HG03066 (cell line): ENCODE measurements around the gene DNAH3.
"Not testable (repeated sequence)": the region's sequence is repeated elsewhere in the genome, so short reads cannot be mapped to it uniquely, and the experiment has no call there.

Source experiments
- ATAC-seq: cut with Tn5 transposase; IDR thresholded peaks from one replicate; pipeline ENCODE4 v1.9.1; 2021; ENCODE audit warnings: low read depth; ENCODE audit not compliant: unreplicated experiment

Gene DNAH3

GRCh38 chr16:21167929-21168602 is 17.4 kb upstream of the DNAH3 start:
- ATAC-seq, result no peak

GRCh38 chr16:21167360-21167759 is 16.7 kb upstream of the DNAH3 start:
- no peak for ATAC-seq

DNA sequence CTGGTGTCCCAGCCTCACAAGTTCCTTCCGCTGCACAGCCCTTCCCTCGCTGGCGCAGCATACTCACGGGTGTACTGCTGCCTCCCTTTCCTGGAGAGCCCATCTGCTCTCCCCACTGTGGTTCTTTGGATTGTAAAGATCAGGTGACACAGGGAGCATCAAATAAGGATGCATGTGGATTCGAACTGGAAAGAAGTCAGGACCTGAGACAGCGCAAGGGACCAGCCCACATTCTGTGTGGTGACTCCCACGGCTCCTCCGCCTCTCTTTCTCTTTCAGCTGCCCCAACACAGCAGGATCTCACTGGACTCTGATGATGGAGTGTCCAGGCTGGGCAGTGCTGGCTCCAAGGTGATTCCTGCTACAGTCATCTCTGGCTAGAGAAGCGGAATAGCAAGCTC is 15.9 kb upstream of the DNAH3 start:
- ATAC-seq, result no peak

- no peak for ATAC-seq
Observed at GRCh38 chr16:21164521-21165168, 14.0 kb upstream of the DNAH3 start.

- ATAC-seq, result no peak
Observed at GRCh38 chr16:21163576-21163975, 12.9 kb upstream of the DNAH3 start.

- ATAC-seq, result no peak
Observed at GRCh38 chr16:21162661-21163151, 12.1 kb upstream of the DNAH3 start.

DNA sequence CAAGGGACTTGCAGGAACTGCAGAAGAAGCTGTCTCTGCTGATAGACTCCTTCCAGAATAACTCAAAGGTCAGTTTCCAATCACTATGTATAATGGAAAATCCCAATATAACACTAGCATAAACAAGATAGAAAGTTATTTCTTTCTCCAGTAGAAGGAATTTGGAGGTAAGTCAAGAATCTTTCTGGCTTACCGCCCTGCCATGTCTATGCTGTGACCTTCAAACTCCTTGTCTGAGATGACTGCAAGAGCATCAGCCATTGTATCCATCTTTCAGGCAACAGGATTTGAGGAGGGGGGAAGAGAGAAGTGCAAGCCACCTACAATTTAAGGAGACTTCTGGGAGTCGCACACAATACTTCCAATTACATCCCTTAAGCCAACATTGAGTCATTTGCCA is 10.6 kb upstream of the DNAH3 start:
- ATAC-seq, result no peak

DNA sequence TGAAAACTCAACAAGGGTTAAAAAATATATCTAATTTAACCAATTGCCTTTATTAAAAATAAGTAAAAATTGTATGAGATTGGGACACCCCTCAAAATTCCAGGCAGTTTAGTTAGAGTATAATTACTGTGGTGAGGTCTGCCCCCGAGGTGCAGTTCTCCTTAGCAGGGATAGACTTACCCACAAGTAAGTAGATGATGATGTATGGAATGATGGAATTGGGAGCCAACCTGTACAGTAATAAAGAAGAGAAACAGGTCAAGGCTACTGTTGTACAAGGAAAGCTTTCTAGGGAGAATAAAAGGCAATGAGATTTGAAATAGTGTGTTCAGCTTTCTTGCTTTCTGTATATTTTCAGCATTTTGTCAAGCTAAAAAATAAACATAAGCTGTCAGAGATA is 9.6 kb upstream of the DNAH3 start:
- no peak for ATAC-seq

- ATAC-seq, result no peak
Observed at GRCh38 chr16:21159281-21159951, 8.8 kb upstream of the DNAH3 start.

GRCh38 chr16:21158208-21159110 is 7.8 kb upstream of the DNAH3 start, which contains the start of gene LDAF1:
Gene LDAF1 (plus strand): TSS chr16:21158674. CDS start chr16:21161183, 2,509 bp downstream.
- ATAC-seq, result peak; percentile 81

- no peak for ATAC-seq
Observed at GRCh38 chr16:21157632-21158031, 7.0 kb upstream of the DNAH3 start.

- no peak for ATAC-seq
Observed at GRCh38 chr16:21156767-21157467, 6.3 kb upstream of the DNAH3 start.

DNA sequence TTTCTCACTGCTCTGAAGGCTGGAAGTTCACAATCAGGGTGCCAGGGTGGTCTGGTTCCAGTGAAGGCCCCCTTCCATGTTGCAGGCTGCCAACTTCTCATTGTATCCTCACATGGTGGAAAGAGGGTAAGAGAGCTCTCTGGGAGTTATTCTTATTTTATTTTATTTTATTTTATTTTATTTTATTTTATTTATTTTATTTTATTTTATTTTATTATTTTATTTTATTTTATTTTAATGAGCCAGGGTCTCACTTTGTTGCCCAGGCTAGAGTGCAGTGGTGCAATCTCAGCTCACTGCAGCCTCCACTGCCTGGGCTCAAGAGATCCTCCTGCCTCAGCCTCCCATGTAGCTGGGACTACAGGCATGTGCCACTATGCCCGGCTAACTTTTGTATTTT is 5.4 kb upstream of the DNAH3 start:
- not testable (repeated sequence) for ATAC-seq

DNA sequence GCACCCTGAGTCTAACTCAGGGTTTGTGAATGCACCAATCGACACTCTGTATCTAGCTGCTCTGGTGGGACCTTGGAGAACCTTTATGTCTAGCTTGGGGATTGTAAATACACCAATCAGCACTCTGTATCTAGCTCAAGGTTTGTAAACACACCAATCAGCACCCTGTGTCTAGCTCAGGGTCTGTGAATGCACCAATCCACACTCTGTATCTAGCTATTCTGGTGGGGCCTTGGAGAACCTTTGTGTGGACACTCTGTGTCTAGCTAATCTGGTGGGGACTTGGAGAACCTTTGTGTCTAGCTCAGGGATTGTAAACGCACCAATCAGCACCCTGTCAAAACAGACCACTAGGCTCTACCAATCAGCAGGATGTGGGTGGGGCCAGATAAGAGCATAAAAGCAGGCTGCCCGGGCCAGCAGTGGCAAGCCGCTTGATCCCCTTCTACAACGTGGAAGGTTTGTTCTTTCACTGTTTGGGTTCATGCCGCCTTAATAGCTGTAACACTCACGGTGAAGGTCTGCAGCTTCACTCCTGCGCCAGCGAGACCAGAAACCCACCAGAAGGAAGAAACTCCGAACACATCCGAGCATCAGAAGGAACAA is 2.6 kb upstream of the DNAH3 start:
- ATAC-seq, result not testable (repeated sequence)

DNA sequence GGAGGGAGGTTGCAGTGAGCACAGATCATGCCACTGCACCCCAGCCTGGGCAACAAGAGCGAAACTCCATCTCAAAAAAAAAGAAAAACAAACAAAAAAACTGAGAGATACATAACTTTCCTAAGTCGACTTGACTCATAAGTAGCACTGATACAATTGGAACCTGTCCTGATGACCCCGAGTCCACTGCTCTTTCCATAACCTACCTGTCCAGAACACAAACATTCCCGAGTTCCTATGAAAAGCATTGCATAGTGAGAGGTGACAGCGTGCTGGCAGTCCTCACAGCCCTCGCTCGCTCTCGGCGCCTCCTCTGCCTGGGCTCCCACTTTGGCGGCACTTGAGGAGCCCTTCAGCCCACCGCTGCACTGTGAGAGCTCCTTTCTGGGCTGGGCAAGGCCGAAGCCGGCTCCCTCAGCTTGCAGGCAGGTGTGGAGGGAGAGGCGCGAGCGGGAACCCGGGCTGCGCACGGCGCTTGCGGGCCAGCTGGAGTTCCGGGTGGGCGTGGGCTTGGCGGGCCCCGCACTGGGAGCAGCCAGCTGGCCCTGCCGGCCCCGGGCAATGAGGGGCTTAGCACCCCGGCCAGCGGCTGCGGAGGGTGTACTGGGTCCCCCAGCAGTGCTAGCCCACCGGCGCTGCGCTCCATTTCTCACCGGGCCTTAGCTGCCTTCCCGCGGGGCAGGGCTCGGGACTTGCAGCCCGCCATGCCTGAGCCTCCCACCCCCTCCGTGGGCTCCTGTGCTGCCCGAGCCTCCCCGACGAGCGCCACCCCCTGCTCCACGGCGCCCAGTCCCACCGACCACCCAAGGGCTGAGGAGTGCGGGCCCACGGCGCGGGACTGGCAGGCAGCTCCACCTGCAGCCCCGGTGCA is 1.7 kb upstream of the DNAH3 start:
- not testable (repeated sequence) for ATAC-seq

DNA sequence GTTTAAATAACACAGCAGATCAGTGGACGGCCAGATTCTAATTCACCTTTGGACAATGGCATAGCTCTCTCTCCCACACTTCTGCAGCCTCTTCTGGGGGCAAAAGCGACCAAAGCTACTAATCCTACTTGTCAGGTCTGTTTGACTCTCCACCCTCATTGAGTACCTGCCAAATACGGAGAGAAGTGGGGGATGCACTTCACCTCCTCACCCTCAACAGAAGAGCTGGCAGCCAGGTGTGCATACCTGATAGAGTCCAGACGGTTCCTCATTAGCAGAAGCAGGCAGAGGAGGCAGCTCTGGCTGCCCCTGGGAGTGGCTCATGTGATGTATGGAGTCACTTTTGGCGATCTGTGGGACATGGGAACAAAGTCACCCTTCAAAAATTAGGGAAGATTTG is 4.9 kb downstream of the DNAH3 start:
- no peak for ATAC-seq

GRCh38 chr16:21134053-21134452 is 16.6 kb downstream of the DNAH3 start:
- no peak for ATAC-seq

DNA sequence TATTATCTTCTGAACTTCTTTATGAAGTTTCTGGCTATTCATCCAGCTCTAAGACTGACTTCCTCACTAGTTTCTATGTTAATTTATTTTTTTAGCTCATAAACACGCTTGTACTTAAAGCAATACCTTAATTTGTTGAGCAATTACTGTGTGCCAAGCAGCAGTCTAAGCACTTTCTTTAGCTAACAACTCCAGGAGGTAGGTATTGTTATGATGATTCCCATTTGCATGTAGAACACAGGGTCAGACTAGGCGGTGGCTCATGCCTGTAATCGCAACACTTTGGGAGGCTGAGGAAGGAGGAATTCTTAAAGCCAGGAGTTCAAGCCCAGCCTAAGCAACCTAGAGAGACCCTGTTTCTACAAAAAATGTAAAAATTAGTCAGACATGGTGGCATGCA is 19.8 kb downstream of the DNAH3 start:
- no peak for ATAC-seq

DNA sequence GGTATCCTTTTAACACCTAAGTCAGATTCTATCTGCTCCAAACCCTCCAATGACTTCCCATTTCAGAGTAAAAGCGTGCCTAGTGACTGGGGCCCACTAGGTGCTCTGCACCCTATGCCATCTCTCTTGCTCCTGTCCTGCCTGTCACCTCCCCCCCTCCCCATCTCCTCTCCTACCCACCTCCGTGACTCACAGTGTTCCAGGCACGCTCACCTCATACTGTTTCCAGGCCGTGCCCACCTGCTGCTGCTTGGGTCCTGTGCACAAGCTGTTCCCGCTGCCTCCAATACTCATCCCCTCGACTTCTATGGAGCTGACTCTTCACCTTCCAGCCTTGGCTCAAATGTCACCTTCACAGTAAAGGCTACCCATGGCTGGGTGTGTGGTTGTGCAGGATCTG is 21.7 kb downstream of the DNAH3 start:
- ATAC-seq, result no peak
